Measurements from ENCODE around the gene PDE6A. TPM values are rescaled to one million over a fixed set of nuclear protein-coding genes. Genes with fewer than 3 reads are reported as not detected.

PDE6A gene
- total and polyA plus RNA-seq, 2 of the 8 experiments (the other 6 are each of a cell fraction or from before 2014, with no cell fraction given) = not detected

DNA sequence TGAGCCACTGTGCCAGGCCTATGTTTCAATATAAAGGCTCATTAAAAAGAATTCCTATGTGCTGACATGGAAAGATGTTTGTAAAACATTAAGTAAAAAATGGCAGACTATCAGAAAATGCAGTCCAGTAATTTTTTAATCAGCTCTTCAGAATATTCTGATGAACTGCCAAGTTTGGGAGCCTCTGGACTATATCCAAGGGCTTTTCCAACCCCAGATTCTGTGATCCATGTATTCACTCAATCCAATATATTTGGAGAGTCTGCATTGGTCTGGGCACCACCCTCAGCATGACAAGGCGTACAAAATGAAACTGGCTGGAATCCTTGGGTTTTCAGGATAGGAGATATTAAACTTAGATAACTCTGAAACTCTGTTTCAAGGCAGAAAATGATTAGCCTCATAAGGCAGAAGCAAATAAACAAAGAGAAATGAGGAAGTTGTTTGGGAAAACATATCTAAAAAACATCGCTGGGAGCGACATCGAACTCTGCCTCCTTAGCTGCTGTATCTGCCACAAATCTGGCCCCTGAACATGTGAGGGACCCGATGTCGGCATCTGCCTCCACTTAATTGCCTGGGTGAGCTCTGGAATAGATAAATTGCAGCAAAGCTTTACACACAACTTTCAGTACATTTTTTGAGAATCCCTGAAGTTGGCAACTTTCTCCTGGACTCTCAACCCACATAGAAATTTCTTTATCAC is 14.4 kb downstream of the PDE6A start (continued):
- TF ChIP-seq SP2 (IDR thresholded peaks at IDR 0.05; ENCODE audit: low read length) (no peak), SIX5 (IDR thresholded peaks at IDR 0.05; ENCODE audit: low read depth, low read length) (no peak), MAFK (IDR thresholded peaks at IDR 0.05; ENCODE audit: low read depth, low read length) (no peak), POU5F1 (IDR thresholded peaks at IDR 0.05; ENCODE audit: low read depth, low read length) (no peak)
